ENCODE results near the gene TMEM50A.
"Not testable (repeated sequence)": the region's sequence is repeated elsewhere in the genome, so short reads cannot be mapped to it uniquely, and the experiment has no call there.

Gene TMEM50A

GRCh38 chr1:25355841-25356395, 17.8 kb downstream of the TMEM50A start:
- no peak for TF ChIP-seq CTCF (IDR thresholded peaks at IDR 0.05; ENCODE audit: insufficient read depth, low read length, poor library complexity, severe bottlenecking)
- DNase-seq (ENCODE audit: extremely low read depth, insufficient read length) = no peak
- H3K36me3 ChIP-seq (ENCODE audit: control insufficient read depth, insufficient read depth, low read length) = peaks cover 9% of the 10 kb centered on the region
- H3K4me3 ChIP-seq (replicated peaks; ENCODE audit: low read depth, low read length) = no peak overlapping the region
- no peaks in the 10 kb centered on the region for H3K27me3 ChIP-seq (replicated peaks; ENCODE audit: control insufficient read depth, insufficient read depth, low read length)

GRCh38 chr1:25356441-25356840, 18.3 kb downstream of the TMEM50A start:
- H3K36me3 ChIP-seq (ENCODE audit: control insufficient read depth, insufficient read depth, low read length) = peaks cover 11% of the 10 kb centered on the region
- no peak for DNase-seq (ENCODE audit: extremely low read depth, insufficient read length)
- TF ChIP-seq CTCF (IDR thresholded peaks at IDR 0.05; ENCODE audit: insufficient read depth, low read length, poor library complexity, severe bottlenecking) = no peak
- no peaks in the 10 kb centered on the region for H3K27me3 ChIP-seq (replicated peaks; ENCODE audit: control insufficient read depth, insufficient read depth, low read length)
- no peak overlapping the region for H3K4me3 ChIP-seq (replicated peaks; ENCODE audit: low read depth, low read length)

GRCh38 chr1:25356848-25357247, 18.7 kb downstream of the TMEM50A start:
- Histone ChIP-seq H3K4me3 (replicated peaks; ENCODE audit: low read depth, low read length) (no peak overlapping the region), H3K36me3 (ENCODE audit: control insufficient read depth, insufficient read depth, low read length) (peaks cover 11% of the 10 kb centered on the region), H3K27me3 (replicated peaks; ENCODE audit: control insufficient read depth, insufficient read depth, low read length) (no peaks in the 10 kb centered on the region)
- no peak for DNase-seq (ENCODE audit: extremely low read depth, insufficient read length)
- TF ChIP-seq CTCF (IDR thresholded peaks at IDR 0.05; ENCODE audit: insufficient read depth, low read length, poor library complexity, severe bottlenecking) = no peak

- DNase-seq (ENCODE audit: extremely low read depth, insufficient read length) = no peak
- peaks cover 7% of the 10 kb centered on the region for H3K36me3 ChIP-seq (ENCODE audit: control insufficient read depth, insufficient read depth, low read length)
- TF ChIP-seq CTCF (IDR thresholded peaks at IDR 0.05; ENCODE audit: insufficient read depth, low read length, poor library complexity, severe bottlenecking) = no peak
- H3K4me3 ChIP-seq (replicated peaks; ENCODE audit: low read depth, low read length) = no peak overlapping the region
- no peaks in the 10 kb centered on the region for H3K27me3 ChIP-seq (replicated peaks; ENCODE audit: control insufficient read depth, insufficient read depth, low read length)
Observed at GRCh38 chr1:25360596-25361581, 22.8 kb downstream of the TMEM50A start.

GRCh38 chr1:25361901-25362300, 23.8 kb downstream of the TMEM50A start:
- H3K36me3 ChIP-seq (ENCODE audit: control insufficient read depth, insufficient read depth, low read length) = peaks cover 6% of the 10 kb centered on the region
- DNase-seq (ENCODE audit: extremely low read depth, insufficient read length) = no peak
- TF ChIP-seq CTCF (IDR thresholded peaks at IDR 0.05; ENCODE audit: insufficient read depth, low read length, poor library complexity, severe bottlenecking) = no peak
- H3K27me3 ChIP-seq (replicated peaks; ENCODE audit: control insufficient read depth, insufficient read depth, low read length) = no peaks in the 10 kb centered on the region
- no peak overlapping the region for H3K4me3 ChIP-seq (replicated peaks; ENCODE audit: low read depth, low read length)

GRCh38 chr1:25362634-25363559, 24.8 kb downstream of the TMEM50A start:
- not testable (repeated sequence) for H3K27me3 ChIP-seq (replicated peaks; ENCODE audit: control insufficient read depth, insufficient read depth, low read length); DNase-seq (ENCODE audit: extremely low read depth, insufficient read length); H3K36me3 ChIP-seq (ENCODE audit: control insufficient read depth, insufficient read depth, low read length); H3K4me3 ChIP-seq (replicated peaks; ENCODE audit: low read depth, low read length)
